GM23338 (cell line): Measurements from ENCODE around the gene ALKAL2. TPM values are rescaled to one million over a fixed set of nuclear protein-coding genes. Genes with fewer than 3 reads are reported as not detected.

ENCODE experiments used
- ATAC-seq: fragments of 200-7000 bp; cut with Tn5 transposase; 3 replicates; pipeline ENCODE4 v1.9.1; 2020
- DNase-seq: peaks from one replicate; pipeline ENCODE4 v3.0.0-alpha.2; 2015; ENCODE audit warnings: low spot score
- H2AFZ ChIP-seq: fragments of 200-600 bp; sonication (generic); 2 replicates; pipeline ENCODE4 v1.8.0; 2016; ENCODE audit warnings: antibody characterized with exemption, mild to moderate bottlenecking, moderate library complexity
- H3F3A ChIP-seq: fragments of 200-600 bp; sonication (generic); replicated peaks from 2 replicates; pipeline ENCODE4 v1.8.0; 2017; ENCODE audit warnings: antibody characterized with exemption, mixed run types, low read depth
- H3K27ac ChIP-seq: fragments of 200-600 bp; sonication (generic); 2 replicates; pipeline ENCODE4 v1.6.1; 2016; ENCODE audit warnings: low read depth
- H3K27me3 ChIP-seq: fragments of 200-600 bp; sonication (generic); 2 replicates; pipeline ENCODE4 v1.8.0; 2016; ENCODE audit warnings: mild to moderate bottlenecking, mixed run types, moderate library complexity; ENCODE audit not compliant: insufficient read depth
- H3K36me3 ChIP-seq: fragments of 200-600 bp; sonication (generic); 2 replicates; pipeline ENCODE4 v1.8.0; 2016; ENCODE audit warnings: mild to moderate bottlenecking; ENCODE audit not compliant: insufficient read depth
- H3K4me1 ChIP-seq: fragments of 200-600 bp; sonication (generic); 2 replicates; pipeline ENCODE4 v1.8.0; 2016; ENCODE audit warnings: mild to moderate bottlenecking, moderate library complexity; ENCODE audit not compliant: insufficient read depth
- H3K4me2 ChIP-seq: fragments of 200-600 bp; sonication (generic); 2 replicates; pipeline ENCODE4 v1.7.1; 2017; ENCODE audit warnings: mixed run types
- H3K4me3 ChIP-seq: fragments of 200-600 bp; sonication (generic); 2 replicates; pipeline ENCODE4 v1.6.1; 2016; ENCODE audit warnings: mixed run types
- H3K79me2 ChIP-seq: fragments of 200-600 bp; sonication (generic); replicated peaks from 2 replicates; pipeline ENCODE4 v1.8.0; 2017; ENCODE audit warnings: mild to moderate bottlenecking; ENCODE audit not compliant: insufficient read depth
- H3K9me2 ChIP-seq: fragments of 200-600 bp; sonication (generic); 2 replicates; pipeline ENCODE4 v1.8.0; 2017; ENCODE audit not compliant: insufficient read depth
- H4K20me1 ChIP-seq: fragments of 200-600 bp; sonication (generic); replicated peaks from 2 replicates; pipeline ENCODE4 v1.8.0; 2017; ENCODE audit warnings: mild to moderate bottlenecking; ENCODE audit not compliant: insufficient read depth
- H3K27ac Mint-ChIP-seq: 2 replicates; pipeline ENCODE4 v1.8.0; 2020; ENCODE audit warnings: inconsistent platforms, mild to moderate bottlenecking, moderate library complexity, mixed read lengths
- H3K27me3 Mint-ChIP-seq: 3 replicates; pipeline ENCODE4 v1.8.0; 2022; ENCODE audit warnings: low read depth, mild to moderate bottlenecking, moderate library complexity, mixed read lengths, inconsistent platforms; ENCODE audit not compliant: insufficient read depth, poor library complexity
- H3K36me3 Mint-ChIP-seq: 3 replicates; pipeline ENCODE4 v1.8.0; 2021; ENCODE audit warnings: low read depth, mild to moderate bottlenecking, inconsistent platforms, moderate library complexity, mixed read lengths
- H3K4me1 Mint-ChIP-seq: 3 replicates; pipeline ENCODE4 v1.8.0; 2020; ENCODE audit warnings: mild to moderate bottlenecking, inconsistent platforms, mixed read lengths
- H3K4me3 Mint-ChIP-seq: 3 replicates; pipeline ENCODE4 v1.8.0; 2021; ENCODE audit warnings: moderate library complexity, mild to moderate bottlenecking, inconsistent platforms, mixed read lengths
- H3K9me3 Mint-ChIP-seq: 3 replicates; pipeline ENCODE4 v1.8.0; 2020; ENCODE audit warnings: moderate library complexity, mild to moderate bottlenecking, inconsistent platforms, mixed read lengths
- CREB1 ChIP-seq: fragments of 250-450 bp; sonication (Bioruptor Pico); IDR thresholded peaks from 2 replicates; pipeline ENCODE4 v1.5.0; 2020; ENCODE audit warnings: low read depth, mild to moderate bottlenecking, moderate library complexity
- CTCF ChIP-seq, 2 experiments: fragments of 200-600 bp in 1 of 2; sonication (generic) in 1 of 2; conservative IDR thresholded peaks; 2 replicates each; pipeline versions ENCODE4 v1.5.1 to v1.6.1; 2016 to 2017; ENCODE audit warnings: antibody characterized with exemption in 2 of 2, low read depth in 2 of 2, mild to moderate bottlenecking in 2 of 2, moderate library complexity in 1 of 2
- EZH2 ChIP-seq: fragments of 200-600 bp; sonication (generic); IDR thresholded peaks from one replicate; pipeline ENCODE4 v1.8.0; 2017; ENCODE audit warnings: antibody characterized with exemption, mild to moderate bottlenecking, low read depth; ENCODE audit not compliant: unreplicated experiment
- EZH2phosphoT487 ChIP-seq: fragments of 200-600 bp; sonication (generic); IDR thresholded peaks from one replicate; pipeline ENCODE4 v1.8.1; 2018; ENCODE audit warnings: antibody characterized with exemption; ENCODE audit not compliant: unreplicated experiment
- JUNB ChIP-seq: IDR thresholded peaks from one replicate; pipeline ENCODE4 v1.6.1; 2016; ENCODE audit warnings: antibody characterized with exemption; ENCODE audit not compliant: unreplicated experiment
- NANOG ChIP-seq: IDR thresholded peaks from 2 replicates; pipeline ENCODE4 v1.6.1; 2016; ENCODE audit warnings: antibody characterized with exemption, borderline replicate concordance
- POLR2AphosphoS5 ChIP-seq: IDR thresholded peaks from 2 replicates; pipeline ENCODE4 v1.6.1; 2016; ENCODE audit warnings: antibody characterized with exemption, low read depth
- REST ChIP-seq: IDR thresholded peaks from one replicate; pipeline ENCODE4 v1.6.1; 2018; ENCODE audit warnings: antibody characterized with exemption; ENCODE audit not compliant: unreplicated experiment
- STAT1 ChIP-seq: IDR thresholded peaks from one replicate; pipeline ENCODE4 v1.6.1; 2016; ENCODE audit warnings: antibody characterized with exemption; ENCODE audit not compliant: unreplicated experiment
- ZNF114 ChIP-seq: fragments of 250-450 bp; sonication (Bioruptor Pico); IDR thresholded peaks from 2 replicates; pipeline ENCODE4 v1.5.0; 2020; ENCODE audit warnings: mild to moderate bottlenecking, moderate library complexity
- ZNF331 ChIP-seq: fragments of 250-450 bp; sonication (Bioruptor Pico); IDR thresholded peaks from 2 replicates; pipeline ENCODE4 v1.5.0; 2020; ENCODE audit warnings: low read depth, mild to moderate bottlenecking, moderate library complexity
- polyA plus RNA-seq: library from polyadenylated mRNA; unstranded; fragments of >200 nt; fragmentation: Nextera tagmentation; extraction: Ambion mirVana; gene quantifications from 2 replicates; pipeline ENCODE4 v1.2.1, GENCODE V29; 2016
- total RNA-seq: library from RNA; depleted of rRNA; stranded (reverse); fragments of >200 nt; shearing (Covaris generic); gene quantifications from 2 replicates; pipeline ENCODE4 v1.2.3, GENCODE V29; 2014
- TF ChIP-seq, protein P1 (sequence below): fragments of 250-450 bp; sonication (Bioruptor Pico); IDR thresholded peaks from 2 replicates; pipeline ENCODE4 v1.5.0; 2020; ENCODE audit warnings: mild to moderate bottlenecking, moderate library complexity
- TF ChIP-seq, protein P2 (sequence below): IDR thresholded peaks from 2 replicates; pipeline ENCODE4 v1.6.1; 2016; ENCODE audit warnings: antibody characterized with exemption

ALKAL2 gene
- total and polyA plus RNA-seq, 2 experiments from 2014 or later: 6.4 to 12.1 TPM

- TF ChIP-seq STAT1 (no peak), JUNB (no peak), NANOG (no peak), REST (no peak), ZNF331 (CRISPR knock-in tag) (no peak), ZNF114 (CRISPR knock-in tag) (no peak), CREB1 (CRISPR knock-in tag) (no peak), EZH2phosphoT487 (no peak), EZH2 (no peak), POLR2AphosphoS5 (no peak), CTCF (conservative IDR thresholded peaks at IDR 0.05; ENCODE audit: low read depth in 2 of 2) (no peak)
- TF ChIP-seq, protein P1, sequence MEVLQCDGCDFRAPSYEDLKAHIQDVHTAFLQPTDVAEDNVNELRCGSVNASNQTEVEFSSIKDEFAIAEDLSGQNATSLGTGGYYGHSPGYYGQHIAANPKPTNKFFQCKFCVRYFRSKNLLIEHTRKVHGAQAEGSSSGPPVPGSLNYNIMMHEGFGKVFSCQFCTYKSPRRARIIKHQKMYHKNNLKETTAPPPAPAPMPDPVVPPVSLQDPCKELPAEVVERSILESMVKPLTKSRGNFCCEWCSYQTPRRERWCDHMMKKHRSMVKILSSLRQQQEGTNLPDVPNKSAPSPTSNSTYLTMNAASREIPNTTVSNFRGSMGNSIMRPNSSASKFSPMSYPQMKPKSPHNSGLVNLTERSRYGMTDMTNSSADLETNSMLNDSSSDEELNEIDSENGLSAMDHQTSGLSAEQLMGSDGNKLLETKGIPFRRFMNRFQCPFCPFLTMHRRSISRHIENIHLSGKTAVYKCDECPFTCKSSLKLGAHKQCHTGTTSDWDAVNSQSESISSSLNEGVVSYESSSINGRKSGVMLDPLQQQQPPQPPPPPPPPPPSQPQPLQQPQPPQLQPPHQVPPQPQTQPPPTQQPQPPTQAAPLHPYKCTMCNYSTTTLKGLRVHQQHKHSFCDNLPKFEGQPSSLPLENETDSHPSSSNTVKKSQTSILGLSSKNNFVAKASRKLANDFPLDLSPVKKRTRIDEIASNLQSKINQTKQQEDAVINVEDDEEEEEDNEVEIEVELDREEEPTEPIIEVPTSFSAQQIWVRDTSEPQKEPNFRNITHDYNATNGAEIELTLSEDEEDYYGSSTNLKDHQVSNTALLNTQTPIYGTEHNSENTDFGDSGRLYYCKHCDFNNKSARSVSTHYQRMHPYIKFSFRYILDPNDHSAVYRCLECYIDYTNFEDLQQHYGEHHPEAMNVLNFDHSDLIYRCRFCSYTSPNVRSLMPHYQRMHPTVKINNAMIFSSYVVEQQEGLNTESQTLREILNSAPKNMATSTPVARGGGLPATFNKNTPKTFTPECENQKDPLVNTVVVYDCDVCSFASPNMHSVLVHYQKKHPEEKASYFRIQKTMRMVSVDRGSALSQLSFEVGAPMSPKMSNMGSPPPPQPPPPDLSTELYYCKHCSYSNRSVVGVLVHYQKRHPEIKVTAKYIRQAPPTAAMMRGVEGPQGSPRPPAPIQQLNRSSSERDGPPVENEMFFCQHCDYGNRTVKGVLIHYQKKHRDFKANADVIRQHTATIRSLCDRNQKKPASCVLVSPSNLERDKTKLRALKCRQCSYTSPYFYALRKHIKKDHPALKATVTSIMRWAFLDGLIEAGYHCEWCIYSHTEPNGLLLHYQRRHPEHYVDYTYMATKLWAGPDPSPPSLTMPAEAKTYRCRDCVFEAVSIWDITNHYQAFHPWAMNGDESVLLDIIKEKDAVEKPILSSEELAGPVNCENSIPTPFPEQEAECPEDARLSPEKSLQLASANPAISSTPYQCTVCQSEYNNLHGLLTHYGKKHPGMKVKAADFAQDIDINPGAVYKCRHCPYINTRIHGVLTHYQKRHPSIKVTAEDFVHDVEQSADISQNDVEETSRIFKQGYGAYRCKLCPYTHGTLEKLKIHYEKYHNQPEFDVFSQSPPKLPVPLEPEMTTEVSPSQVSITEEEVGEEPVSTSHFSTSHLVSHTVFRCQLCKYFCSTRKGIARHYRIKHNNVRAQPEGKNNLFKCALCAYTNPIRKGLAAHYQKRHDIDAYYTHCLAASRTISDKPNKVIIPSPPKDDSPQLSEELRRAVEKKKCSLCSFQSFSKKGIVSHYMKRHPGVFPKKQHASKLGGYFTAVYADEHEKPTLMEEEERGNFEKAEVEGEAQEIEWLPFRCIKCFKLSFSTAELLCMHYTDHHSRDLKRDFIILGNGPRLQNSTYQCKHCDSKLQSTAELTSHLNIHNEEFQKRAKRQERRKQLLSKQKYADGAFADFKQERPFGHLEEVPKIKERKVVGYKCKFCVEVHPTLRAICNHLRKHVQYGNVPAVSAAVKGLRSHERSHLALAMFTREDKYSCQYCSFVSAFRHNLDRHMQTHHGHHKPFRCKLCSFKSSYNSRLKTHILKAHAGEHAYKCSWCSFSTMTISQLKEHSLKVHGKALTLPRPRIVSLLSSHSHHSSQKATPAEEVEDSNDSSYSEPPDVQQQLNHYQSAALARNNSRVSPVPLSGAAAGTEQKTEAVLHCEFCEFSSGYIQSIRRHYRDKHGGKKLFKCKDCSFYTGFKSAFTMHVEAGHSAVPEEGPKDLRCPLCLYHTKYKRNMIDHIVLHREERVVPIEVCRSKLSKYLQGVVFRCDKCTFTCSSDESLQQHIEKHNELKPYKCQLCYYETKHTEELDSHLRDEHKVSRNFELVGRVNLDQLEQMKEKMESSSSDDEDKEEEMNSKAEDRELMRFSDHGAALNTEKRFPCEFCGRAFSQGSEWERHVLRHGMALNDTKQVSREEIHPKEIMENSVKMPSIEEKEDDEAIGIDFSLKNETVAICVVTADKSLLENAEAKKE (CRISPR knock-in tag): no peak
- TF ChIP-seq, protein P2, sequence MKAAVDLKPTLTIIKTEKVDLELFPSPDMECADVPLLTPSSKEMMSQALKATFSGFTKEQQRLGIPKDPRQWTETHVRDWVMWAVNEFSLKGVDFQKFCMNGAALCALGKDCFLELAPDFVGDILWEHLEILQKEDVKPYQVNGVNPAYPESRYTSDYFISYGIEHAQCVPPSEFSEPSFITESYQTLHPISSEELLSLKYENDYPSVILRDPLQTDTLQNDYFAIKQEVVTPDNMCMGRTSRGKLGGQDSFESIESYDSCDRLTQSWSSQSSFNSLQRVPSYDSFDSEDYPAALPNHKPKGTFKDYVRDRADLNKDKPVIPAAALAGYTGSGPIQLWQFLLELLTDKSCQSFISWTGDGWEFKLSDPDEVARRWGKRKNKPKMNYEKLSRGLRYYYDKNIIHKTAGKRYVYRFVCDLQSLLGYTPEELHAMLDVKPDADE: no peak
- no peaks in the 10 kb centered on the region for H3F3A ChIP-seq
- H3K4me2 ChIP-seq: no peak overlapping the region
- DNase-seq (no peak), ATAC-seq (no peak)
- Mint-ChIP-seq H3K9me3 (peaks cover 27% of the 10 kb centered on the region), H3K4me3 (no peak overlapping the region), H3K36me3 (peaks cover 40% of the 10 kb centered on the region), H3K27me3 (peaks cover 24% of the 10 kb centered on the region), H3K27ac (no peak overlapping the region), H3K4me1 (peaks cover 12% of the 10 kb centered on the region)
- peaks cover 11% of the 10 kb centered on the region for H3K36me3 ChIP-seq
- H3K4me3 ChIP-seq: no peak overlapping the region
- H4K20me1 ChIP-seq: peaks cover 12% of the 10 kb centered on the region; the same call in 1 of the 2 replicates
- no peak overlapping the region for H2AFZ ChIP-seq
- H3K79me2 ChIP-seq: peaks cover 63% of the 10 kb centered on the region
- peaks cover 14% of the 10 kb centered on the region for H3K4me1 ChIP-seq
- no peak overlapping the region for H3K27ac ChIP-seq
- H3K27me3 ChIP-seq: peaks cover 12% of the 10 kb centered on the region
- no peaks in the 10 kb centered on the region for H3K9me2 ChIP-seq
Observed at GRCh38 chr2:260507-261161, 27.3 kb downstream of the ALKAL2 start.
